GM23248 (cell line): ENCODE measurements around the gene SLC4A4. TPM values are rescaled to one million over a fixed set of nuclear protein-coding genes. Genes with fewer than 3 reads are reported as not detected.

Source experiments
- DNase-seq: peaks from one replicate; pipeline ENCODE4 v3.0.0-alpha.2; 2015
- H2AFZ ChIP-seq: fragments of 200-600 bp; sonication (generic); 2 replicates; pipeline ENCODE4 v1.6.1; 2016; ENCODE audit warnings: antibody characterized with exemption
- H3F3A ChIP-seq: fragments of 200-600 bp; sonication (generic); 2 replicates; pipeline ENCODE4 v1.6.1; 2016; ENCODE audit warnings: mild to moderate bottlenecking, antibody characterized with exemption, mixed run types; ENCODE audit not compliant: insufficient read depth
- H3K27ac ChIP-seq: fragments of 200-600 bp; sonication (generic); 2 replicates; pipeline ENCODE4 v1.5.1; 2016; ENCODE audit warnings: mild to moderate bottlenecking
- H3K27me3 ChIP-seq: fragments of 200-600 bp; sonication (generic); replicated peaks from 2 replicates; pipeline ENCODE4 v1.6.1; 2016; ENCODE audit warnings: mild to moderate bottlenecking; ENCODE audit not compliant: insufficient read depth
- H3K36me3 ChIP-seq: fragments of 200-600 bp; sonication (generic); 2 replicates; pipeline ENCODE4 v1.6.1; 2016; ENCODE audit warnings: low read depth, mild to moderate bottlenecking
- H3K4me1 ChIP-seq: fragments of 200-600 bp; sonication (generic); 2 replicates; pipeline ENCODE4 v1.6.1; 2016; ENCODE audit warnings: mild to moderate bottlenecking; ENCODE audit not compliant: insufficient read depth
- H3K4me2 ChIP-seq: fragments of 200-600 bp; sonication (generic); one replicate; pipeline ENCODE4 v1.6.1; 2016; ENCODE audit warnings: mild to moderate bottlenecking; ENCODE audit not compliant: unreplicated experiment
- H3K4me3 ChIP-seq: fragments of 200-600 bp; sonication (generic); 2 replicates; pipeline ENCODE4 v1.5.1; 2016; ENCODE audit warnings: mild to moderate bottlenecking
- H3K79me2 ChIP-seq: fragments of 200-600 bp; sonication (generic); 2 replicates; pipeline ENCODE4 v1.6.1; 2016; ENCODE audit warnings: mild to moderate bottlenecking; ENCODE audit not compliant: insufficient read depth
- H3K9ac ChIP-seq: fragments of 200-600 bp; sonication (generic); 2 replicates; pipeline ENCODE4 v1.6.1; 2016; ENCODE audit warnings: mild to moderate bottlenecking
- H3K9me2 ChIP-seq: fragments of 200-600 bp; sonication (generic); 2 replicates; pipeline ENCODE4 v1.6.1; 2016; ENCODE audit warnings: mixed run types, mild to moderate bottlenecking, moderate library complexity; ENCODE audit not compliant: insufficient read depth
- H3K9me3 ChIP-seq: fragments of 200-600 bp; sonication (generic); one replicate; pipeline ENCODE4 v1.6.1; 2017; ENCODE audit warnings: low read depth
- H4K20me1 ChIP-seq: fragments of 200-600 bp; sonication (generic); 2 replicates; pipeline ENCODE4 v1.6.0; 2016; ENCODE audit not compliant: insufficient read depth
- EZH2 ChIP-seq: fragments of 200-600 bp; sonication (generic); IDR thresholded peaks from 2 replicates; pipeline ENCODE4 v1.6.1; 2018; ENCODE audit warnings: antibody characterized with exemption, mild to moderate bottlenecking; ENCODE audit not compliant: insufficient read depth, poor library complexity, severe bottlenecking
- EZH2phosphoT487 ChIP-seq: fragments of 200-600 bp; sonication (generic); IDR thresholded peaks from 2 replicates; pipeline ENCODE4 v1.6.1; 2018; ENCODE audit warnings: antibody characterized with exemption, moderate library complexity, mild to moderate bottlenecking, low read depth; ENCODE audit not compliant: insufficient read depth
- WGBS, 2 experiments: methylation state at CpG; one replicate each; pipeline ENCODE4 v1.1.6; 2015 to 2017; ENCODE audit warnings: low lambda C conversion rate in 2 of 2, low coverage in 1 of 2; ENCODE audit errors: missing lambda C conversion rate in 2 of 2; 5-methylcytosine and 5-hydroxymethylcytosine counted together
- in situ Hi-C: fragments of 300-500 bp; cut with MboI; formaldehyde crosslinking; loops from 2 replicates; pipeline ENCODE4 v1.15.0; 2020
- polyA plus RNA-seq: library from polyadenylated mRNA; unstranded; fragments of >200 nt; fragmentation: Nextera tagmentation; extraction: Ambion mirVana; gene quantifications from 2 replicates; pipeline ENCODE4 v1.2.1, GENCODE V29; 2016
- total RNA-seq: library from RNA; depleted of rRNA; stranded (reverse); fragments of >200 nt; shearing (Covaris generic); gene quantifications from 2 replicates; pipeline ENCODE4 v1.2.3, GENCODE V29; 2014

The SLC4A4 gene
- total and polyA plus RNA-seq, 2 experiments from 2014 or later = 7.2 to 11.5 TPM

- Histone ChIP-seq H3K4me1 (peaks cover 45% of the 10 kb centered on the region), H3K4me3 (peak overlapping the region; percentile 2; the same call in 1 of the 2 replicates), H3K9ac (no peak overlapping the region), H3K9me2 (no peaks in the 10 kb centered on the region), H4K20me1 (no peaks in the 10 kb centered on the region), H2AFZ (no peak overlapping the region), H3F3A (peaks cover 37% of the 10 kb centered on the region), H3K36me3 (no peaks in the 10 kb centered on the region), H3K4me2 (peak overlapping the region; percentile 36), H3K79me2 (no peaks in the 10 kb centered on the region), H3K9me3 (no peaks in the 10 kb centered on the region), H3K27me3 (no peaks in the 10 kb centered on the region), H3K27ac (peak overlapping the region; percentile 45)
- in situ Hi-C loops = no loop called here
- TF ChIP-seq EZH2phosphoT487 = no peak
- no peak for TF ChIP-seq EZH2
- peak; percentile 84 for DNase-seq
- 40 to 52% methylated on average over 5 of the region's 5 CpGs for WGBS, 2 experiments
Measured at GRCh38 chr4:71293705-71294104, 45.1 kb upstream of the SLC4A4 start.

- no peaks in the 10 kb centered on the region for H4K20me1 ChIP-seq
- DNase-seq = peak; percentile 55
- WGBS, 2 experiments = 21% methylated on average over 3 of the region's 3 CpGs
- no peak overlapping the region for H2AFZ ChIP-seq
- peaks cover 40% of the 10 kb centered on the region for H3K4me1 ChIP-seq
- in situ Hi-C loops = no loop called here
- H3K27me3 ChIP-seq = no peaks in the 10 kb centered on the region
- no peaks in the 10 kb centered on the region for H3K9me2 ChIP-seq
- H3K9ac ChIP-seq = no peak overlapping the region
- H3K9me3 ChIP-seq = no peaks in the 10 kb centered on the region
- no peaks in the 10 kb centered on the region for H3K36me3 ChIP-seq
- H3K27ac ChIP-seq = peak overlapping the region; percentile 45
- TF ChIP-seq EZH2phosphoT487 (no peak), EZH2 (no peak)
- H3F3A ChIP-seq = peaks cover 31% of the 10 kb centered on the region
- peak overlapping the region; percentile 36 for H3K4me2 ChIP-seq
- H3K79me2 ChIP-seq = no peaks in the 10 kb centered on the region
- H3K4me3 ChIP-seq = 0 out of 2 replicates have a peak overlapping the region, but pooled peaks have one; percentile 2
Measured at GRCh38 chr4:71294301-71294700, 44.5 kb upstream of the SLC4A4 start.

GRCh38 chr4:71296945-71297344, 41.9 kb upstream of the SLC4A4 start:
- no peaks in the 10 kb centered on the region for H3K27me3 ChIP-seq
- no peak for TF ChIP-seq EZH2
- no peak for TF ChIP-seq EZH2phosphoT487
- no peak overlapping the region for H3K9ac ChIP-seq
- peaks cover 21% of the 10 kb centered on the region for H3K4me1 ChIP-seq
- no peak overlapping the region for H3K27ac ChIP-seq
- H4K20me1 ChIP-seq = no peaks in the 10 kb centered on the region
- no peaks in the 10 kb centered on the region for H3K79me2 ChIP-seq
- H2AFZ ChIP-seq = no peak overlapping the region
- no peaks in the 10 kb centered on the region for H3K36me3 ChIP-seq
- no peak overlapping the region for H3K4me3 ChIP-seq
- H3F3A ChIP-seq = peaks cover 14% of the 10 kb centered on the region; the same call in 1 of the 2 replicates
- peak; percentile 18 for DNase-seq
- no peaks in the 10 kb centered on the region for H3K9me2 ChIP-seq
- WGBS, 2 experiments = 95 to 100% methylated on average over 1 of the region's 1 CpG
- no peak overlapping the region for H3K4me2 ChIP-seq
- H3K9me3 ChIP-seq = no peaks in the 10 kb centered on the region
- in situ Hi-C loops = no loop called here

- Histone ChIP-seq H3K4me2 (no peak overlapping the region), H3K9me3 (no peaks in the 10 kb centered on the region), H3K4me3 (no peak overlapping the region), H3K27me3 (no peaks in the 10 kb centered on the region), H3K79me2 (no peaks in the 10 kb centered on the region), H3K27ac (no peak overlapping the region), H3K36me3 (no peaks in the 10 kb centered on the region), H3F3A (peaks cover 27% of the 10 kb centered on the region), H4K20me1 (no peaks in the 10 kb centered on the region), H3K9ac (no peak overlapping the region), H3K4me1 (peaks cover 22% of the 10 kb centered on the region), H2AFZ (no peak overlapping the region), H3K9me2 (no peaks in the 10 kb centered on the region)
- in situ Hi-C loops = no loop called here
- WGBS, 2 experiments = 95 to 97% methylated on average over 8 of the region's 8 CpGs
- TF ChIP-seq EZH2 = no peak
- TF ChIP-seq EZH2phosphoT487 = no peak
- no peak for DNase-seq
Measured at GRCh38 chr4:71300362-71300761, 38.5 kb upstream of the SLC4A4 start.

- Histone ChIP-seq H3K36me3 (no peaks in the 10 kb centered on the region), H3K9me2 (no peaks in the 10 kb centered on the region), H3K79me2 (no peaks in the 10 kb centered on the region), H3F3A (peaks cover 30% of the 10 kb centered on the region), H3K4me3 (no peak overlapping the region), H3K27ac (no peak overlapping the region), H4K20me1 (no peaks in the 10 kb centered on the region), H2AFZ (no peak overlapping the region), H3K9me3 (no peaks in the 10 kb centered on the region), H3K4me2 (no peak overlapping the region), H3K27me3 (no peaks in the 10 kb centered on the region), H3K9ac (no peak overlapping the region), H3K4me1 (peaks cover 24% of the 10 kb centered on the region)
- no peak for DNase-seq
- in situ Hi-C loops = no loop called here
- 81 to 85% methylated on average over 3 of the region's 3 CpGs for WGBS, 2 experiments
- no peak for TF ChIP-seq EZH2phosphoT487
- no peak for TF ChIP-seq EZH2
Measured at GRCh38 chr4:71300964-71301363, 37.9 kb upstream of the SLC4A4 start.
